Suprapubic skin (tissue), 4 donors: ENCODE measurements around the gene PIGW. TPM values are rescaled to one million over a fixed set of nuclear protein-coding genes. Genes with fewer than 3 reads are reported as not detected.

Experiments used
- DNase-seq, 2 donors: peaks; one replicate each; pipeline ENCODE4 v3.0.0-alpha.2; 2019; ENCODE audit warnings: low spot score in 2 of 2
- H3K27ac ChIP-seq: fragments of 200-600 bp; sonication (generic); one replicate; pipeline ENCODE4 v1.5.1; 2019
- H3K27me3 ChIP-seq: fragments of 200-600 bp; sonication (generic); one replicate; pipeline ENCODE4 v1.5.1; 2019
- H3K36me3 ChIP-seq: fragments of 200-600 bp; sonication (generic); one replicate; pipeline ENCODE4 v1.5.1; 2019
- H3K4me1 ChIP-seq: fragments of 200-600 bp; sonication (generic); one replicate; pipeline ENCODE4 v1.5.1; 2019
- H3K4me3 ChIP-seq: fragments of 200-600 bp; sonication (generic); one replicate; pipeline ENCODE4 v1.5.1; 2019; ENCODE audit warnings: mild to moderate bottlenecking
- H3K9me3 ChIP-seq: fragments of 200-600 bp; sonication (generic); one replicate; pipeline ENCODE4 v1.5.1; 2019
- CTCF ChIP-seq, 2 donors: fragments of 200-600 bp in 1 of 2; fragments of 450-650 bp in 1 of 2; sonication (generic) in 1 of 2; IDR thresholded peaks; one replicate each; pipeline ENCODE4 v1.5.1; 2016 to 2019; ENCODE audit warnings: antibody characterized with exemption in 2 of 2, mild to moderate bottlenecking in 1 of 2, moderate library complexity in 1 of 2
- EP300 ChIP-seq: sonication (generic); formaldehyde crosslinking; IDR thresholded peaks from one replicate; pipeline ENCODE4 v1.6.1; 2017; ENCODE audit warnings: antibody characterized with exemption
- POLR2A ChIP-seq, 2 donors: fragments of 450-650 bp; IDR thresholded peaks; one replicate each; pipeline ENCODE4 v1.6.1; 2017; ENCODE audit warnings: antibody characterized with exemption in 2 of 2, mild to moderate bottlenecking in 2 of 2, moderate library complexity in 2 of 2
- POLR2AphosphoS5 ChIP-seq, 3 donors: sonication (generic); formaldehyde crosslinking; IDR thresholded peaks; one replicate each; pipeline ENCODE4 v1.6.1; 2017; ENCODE audit warnings: antibody characterized with exemption in 3 of 3
- WGBS: methylation state at CpG from one replicate; pipeline ENCODE4 v1.1.5; 2018; 5-methylcytosine and 5-hydroxymethylcytosine counted together
- total RNA-seq, 4 donors: library from RNA; depleted of rRNA; stranded (reverse); fragments of >200 nt; gene quantifications; one replicate each; pipeline ENCODE4 v1.1.0, GENCODE V29; 2016

PIGW gene
- 10 to 100 TPM in 2 of 4 donors, 1 to 10 TPM in 2; 4.1 to 13.1 (median 9.0) TPM for total RNA-seq

- H3K36me3 ChIP-seq, result peaks cover 38% of the 10 kb centered on the region
- TF ChIP-seq POLR2AphosphoS5 (IDR thresholded peaks at IDR 0.05), result peak; percentile 87 to 95 (median 93)
- no peak for TF ChIP-seq CTCF (IDR thresholded peaks at IDR 0.05)
- TF ChIP-seq EP300, result no peak
- peak; percentile 25 to 89 for TF ChIP-seq POLR2A (IDR thresholded peaks at IDR 0.05)
- peak; percentile 92 to 93 for DNase-seq
- H3K4me1 ChIP-seq, result peaks cover 20% of the 10 kb centered on the region
- peak within 1 kb of the TSS; percentile 99 for H3K27ac ChIP-seq
- under 1% methylated on average over 39 of the region's 83 CpGs for WGBS
- H3K27me3 ChIP-seq, result no peaks in the 10 kb centered on the region
- H3K9me3 ChIP-seq, result no peaks in the 10 kb centered on the region
- peak within 1 kb of the TSS; percentile 77 for H3K4me3 ChIP-seq
Observed at GRCh38 chr17:36534840-36535668, at the start of gene PIGW, which contains the start of gene MYO19. Gene PIGW (plus strand): TSS chr17:36534987. CDS start chr17:36537102, 2,115 bp downstream. Gene MYO19 (minus strand): TSS chr17:36534868. CDS start chr17:36532538, 2,330 bp downstream.

GRCh38 chr17:36485027-36485426 lies 49.8 kb upstream of the PIGW start:
- H3K36me3 ChIP-seq, result no peaks in the 10 kb centered on the region
- WGBS, result 96% methylated on average over 8 of the region's 8 CpGs
- no peak for TF ChIP-seq EP300
- no peak for TF ChIP-seq POLR2AphosphoS5 (IDR thresholded peaks at IDR 0.05)
- no peak for TF ChIP-seq POLR2A (IDR thresholded peaks at IDR 0.05)
- no peak for TF ChIP-seq CTCF (IDR thresholded peaks at IDR 0.05)
- H3K4me3 ChIP-seq, result no peak overlapping the region
- H3K27me3 ChIP-seq, result peaks cover 5% of the 10 kb centered on the region
- no peak for DNase-seq
- no peaks in the 10 kb centered on the region for H3K9me3 ChIP-seq
- peaks cover 39% of the 10 kb centered on the region for H3K4me1 ChIP-seq
- no peak overlapping the region for H3K27ac ChIP-seq

GRCh38 chr17:36485805-36486203 lies 49.0 kb upstream of the PIGW start:
- Histone ChIP-seq H3K36me3 (no peaks in the 10 kb centered on the region), H3K4me3 (peak overlapping the region; percentile 97), H3K27ac (peak overlapping the region; percentile 13), H3K9me3 (no peaks in the 10 kb centered on the region), H3K27me3 (peaks cover 5% of the 10 kb centered on the region), H3K4me1 (peaks cover 39% of the 10 kb centered on the region)
- no peak for DNase-seq
- TF ChIP-seq CTCF (IDR thresholded peaks at IDR 0.05) (no peak), EP300 (no peak), POLR2A (IDR thresholded peaks at IDR 0.05) (no peak), POLR2AphosphoS5 (IDR thresholded peaks at IDR 0.05) (no peak)
- WGBS, result 31% methylated on average over 10 of the region's 10 CpGs

GRCh38 chr17:36486204-36487194 lies 48.3 kb upstream of the PIGW start, which contains the start of gene ZNHIT3:
Gene ZNHIT3 (plus strand): TSS chr17:36486681. CDS start chr17:36486700, 19 bp downstream.
- WGBS, result under 1% methylated on average over 45 of the region's 73 CpGs
- TF ChIP-seq POLR2A (IDR thresholded peaks at IDR 0.05) (no peak), EP300 (peak; percentile 8), CTCF (IDR thresholded peaks at IDR 0.05) (no peak), POLR2AphosphoS5 (IDR thresholded peaks at IDR 0.05) (peak in 2 of 3 donors; percentile 54 to 63)
- no peaks in the 10 kb centered on the region for H3K9me3 ChIP-seq
- no peaks in the 10 kb centered on the region for H3K36me3 ChIP-seq
- peaks cover 5% of the 10 kb centered on the region for H3K27me3 ChIP-seq
- peak within 1 kb of the TSS; percentile 97 for H3K4me3 ChIP-seq
- peaks cover 39% of the 10 kb centered on the region for H3K4me1 ChIP-seq
- peak; percentile 94 to 95 for DNase-seq
- peak within 1 kb of the TSS; percentile 84 for H3K27ac ChIP-seq
